Body of pancreas (tissue), 4 donors: ENCODE measurements around the gene CFAP161.

Experiments used
- POLR2A ChIP-seq, 3 donors: fragments of 450-650 bp; IDR thresholded peaks; one replicate each; pipeline ENCODE4 v1.6.1; 2016; ENCODE audit warnings: antibody characterized with exemption in 3 of 3, mild to moderate bottlenecking in 2 of 3
- TF ChIP-seq, protein P1 (sequence below), 7 experiments: fragments of 450-650 bp in 4 of 7; fragments of 200-600 bp in 3 of 7; sonication (generic) in 3 of 7; IDR thresholded peaks; one replicate each; pipeline ENCODE4 v1.5.1; 2016 to 2019; ENCODE audit warnings: antibody characterized with exemption in 7 of 7

GRCh38 chr15:81107889-81108288, 26.2 kb upstream of the CFAP161 start:
- TF ChIP-seq, protein P1, sequence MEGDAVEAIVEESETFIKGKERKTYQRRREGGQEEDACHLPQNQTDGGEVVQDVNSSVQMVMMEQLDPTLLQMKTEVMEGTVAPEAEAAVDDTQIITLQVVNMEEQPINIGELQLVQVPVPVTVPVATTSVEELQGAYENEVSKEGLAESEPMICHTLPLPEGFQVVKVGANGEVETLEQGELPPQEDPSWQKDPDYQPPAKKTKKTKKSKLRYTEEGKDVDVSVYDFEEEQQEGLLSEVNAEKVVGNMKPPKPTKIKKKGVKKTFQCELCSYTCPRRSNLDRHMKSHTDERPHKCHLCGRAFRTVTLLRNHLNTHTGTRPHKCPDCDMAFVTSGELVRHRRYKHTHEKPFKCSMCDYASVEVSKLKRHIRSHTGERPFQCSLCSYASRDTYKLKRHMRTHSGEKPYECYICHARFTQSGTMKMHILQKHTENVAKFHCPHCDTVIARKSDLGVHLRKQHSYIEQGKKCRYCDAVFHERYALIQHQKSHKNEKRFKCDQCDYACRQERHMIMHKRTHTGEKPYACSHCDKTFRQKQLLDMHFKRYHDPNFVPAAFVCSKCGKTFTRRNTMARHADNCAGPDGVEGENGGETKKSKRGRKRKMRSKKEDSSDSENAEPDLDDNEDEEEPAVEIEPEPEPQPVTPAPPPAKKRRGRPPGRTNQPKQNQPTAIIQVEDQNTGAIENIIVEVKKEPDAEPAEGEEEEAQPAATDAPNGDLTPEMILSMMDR (IDR thresholded peaks at IDR 0.05), result no peak
- no peak for TF ChIP-seq POLR2A (IDR thresholded peaks at IDR 0.05)
